Stimulated activated CD4-positive, alpha-beta T cell treated with anti-CD3 and anti-CD28 coated beads, Interleukin-12 subunit alpha, Interleukin-12 subunit beta, amount 100 ng/mL, for 48 hours (primary cell): ENCODE data around the gene APBA2.

ENCODE experiments used
- DNase-seq, 3 donors: peaks; one replicate each; pipeline ENCODE4 v3.0.0-alpha.2; 2020; ENCODE audit warnings: low read depth in 2 of 3, low spot score in 1 of 3

Gene APBA2

DNA sequence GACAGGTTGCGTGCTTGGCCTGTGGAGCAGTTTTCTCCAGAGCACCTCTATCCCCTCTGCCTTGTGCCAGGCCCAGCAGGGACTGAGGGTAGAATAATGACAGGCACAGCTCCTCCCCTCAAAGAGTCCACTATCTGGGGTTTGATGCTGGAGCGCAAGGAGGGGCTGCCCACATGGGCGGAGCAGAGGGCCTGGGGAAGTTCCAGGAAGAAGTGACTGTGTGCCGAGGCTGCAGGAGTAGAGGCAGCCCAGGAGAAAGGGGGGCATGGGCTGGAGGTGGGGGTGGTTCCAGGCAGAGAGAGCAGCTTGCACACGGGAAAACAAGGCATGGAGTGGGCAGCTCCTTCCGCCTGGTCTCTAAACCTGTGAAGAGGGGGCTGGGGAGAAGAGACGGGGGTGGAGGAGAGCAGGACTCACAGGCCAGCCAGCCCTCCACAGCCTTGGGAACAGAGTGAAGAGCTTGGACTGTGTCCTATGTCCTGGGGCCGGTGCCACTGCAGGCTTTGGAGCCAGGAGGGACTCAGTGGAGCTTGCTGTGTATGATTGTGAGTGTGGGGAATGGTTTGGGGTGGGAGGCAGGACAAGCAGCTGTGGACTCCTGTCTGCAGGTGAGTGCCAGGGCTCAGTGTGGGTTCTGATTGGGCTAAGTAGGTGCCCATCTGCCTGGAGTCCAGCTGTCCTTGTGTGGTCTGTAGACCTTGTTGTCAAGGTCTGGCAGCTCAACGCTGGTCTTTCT lies 48.1 kb downstream of the APBA2 start:
- DNase-seq = no peak

DNA sequence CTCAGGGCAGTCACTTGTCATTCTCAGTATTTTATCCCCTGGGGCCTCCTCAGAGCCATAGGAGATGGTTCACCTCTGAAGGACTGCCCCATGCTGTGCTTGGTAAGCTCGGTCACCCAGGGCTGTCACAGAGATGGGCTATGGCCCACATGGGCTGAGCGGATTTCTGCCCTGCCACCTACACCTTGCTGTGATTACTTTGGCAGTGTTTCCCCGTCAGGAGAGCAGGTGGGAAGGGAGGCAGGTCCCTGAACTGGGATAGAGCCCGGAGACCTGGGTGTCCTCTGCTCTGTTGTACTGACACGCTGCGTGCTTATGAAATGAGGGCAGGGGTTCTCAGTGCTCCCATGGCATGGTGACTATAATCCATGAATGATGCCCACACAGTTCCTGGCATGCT lies 48.9 kb downstream of the APBA2 start:
- no peak for DNase-seq

DNA sequence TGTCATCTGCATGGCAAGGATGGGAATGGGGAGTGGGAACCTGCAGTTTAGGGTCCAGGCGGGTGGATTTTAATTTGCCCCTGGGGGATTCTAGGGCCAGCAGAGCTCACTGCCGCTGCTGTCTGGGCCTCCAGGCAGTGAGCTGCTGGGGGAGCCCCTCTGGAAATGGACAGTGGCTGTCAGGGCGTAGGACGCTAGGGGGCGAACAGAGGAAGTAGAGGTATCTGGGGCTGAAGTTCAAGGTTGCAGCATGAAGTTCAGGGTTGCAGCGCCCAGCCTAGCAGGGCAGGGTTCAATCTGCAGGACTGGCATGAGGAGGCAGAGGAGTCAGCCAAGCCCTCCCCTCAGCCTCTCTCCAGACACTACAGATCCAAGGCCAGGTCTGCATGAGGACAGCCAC lies 49.5 kb downstream of the APBA2 start:
- DNase-seq = no peak

- DNase-seq = no peak
These were observed 50.3 kb downstream of the APBA2 start for GRCh38 chr15:28936081-28936480.

- no peak for DNase-seq
These were observed 50.7 kb downstream of the APBA2 start for GRCh38 chr15:28936481-28936881.

DNA sequence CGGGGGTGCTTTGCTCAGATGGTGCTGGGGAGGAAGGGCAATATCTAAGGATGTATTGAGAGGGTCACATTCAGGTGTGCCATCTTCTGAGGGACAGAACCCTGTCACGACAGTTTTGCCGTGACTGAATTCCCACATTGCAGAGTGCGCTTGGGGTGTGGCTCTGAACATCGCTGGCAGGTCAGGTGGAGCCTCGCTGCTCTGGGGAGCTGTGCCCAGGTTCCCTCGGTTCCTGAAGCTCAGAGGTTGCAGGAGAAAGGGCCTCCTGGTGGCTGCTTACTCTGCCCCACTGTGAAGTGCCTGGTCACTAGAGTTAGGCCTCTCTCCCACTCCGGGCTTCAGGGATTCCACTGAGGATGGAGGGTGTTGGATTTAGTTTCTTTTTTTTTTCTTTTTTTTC lies 51.5 kb downstream of the APBA2 start:
- DNase-seq = no peak

GRCh38 chr15:28942046-28942445 lies 56.3 kb downstream of the APBA2 start:
- no peak for DNase-seq

DNA sequence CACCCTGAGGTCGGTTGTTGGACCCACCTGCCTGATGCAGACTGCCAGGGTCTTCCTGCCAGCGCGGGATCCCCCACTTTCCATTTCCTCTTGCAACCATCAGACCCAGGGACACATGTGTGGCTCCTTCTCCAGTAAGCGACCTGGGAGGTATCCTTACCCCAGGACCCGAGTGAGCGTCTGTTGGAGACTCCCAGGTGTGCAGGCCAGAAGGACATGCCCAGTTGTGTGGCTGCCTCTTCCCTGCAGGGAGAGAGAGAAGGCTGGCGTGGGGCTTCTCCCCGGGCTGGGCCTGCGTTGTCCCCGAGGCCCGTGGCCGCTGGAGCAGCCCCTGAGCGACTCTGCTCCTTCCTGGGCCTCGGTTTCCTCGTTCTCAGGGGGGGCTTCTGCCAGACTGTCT lies 56.8 kb downstream of the APBA2 start:
- DNase-seq = no peak

DNA sequence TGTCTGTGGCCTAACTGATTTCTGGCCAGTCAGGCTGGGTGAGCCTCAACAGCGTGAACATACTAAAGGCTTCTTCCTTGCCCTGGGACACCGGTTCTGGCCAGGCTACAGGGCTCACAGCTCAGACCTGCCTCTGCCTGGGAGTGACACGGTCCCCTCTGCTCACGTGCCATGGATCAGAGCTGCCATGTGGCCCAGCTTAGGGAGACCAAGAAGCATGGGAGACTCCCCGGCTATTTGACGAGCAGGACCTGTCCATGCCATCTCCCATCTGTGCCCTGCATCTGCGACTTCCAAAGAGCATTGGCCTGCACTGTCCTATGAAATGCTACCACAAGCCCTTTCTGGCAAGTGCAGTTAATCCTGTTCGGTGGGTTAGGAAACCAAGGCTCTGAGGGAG lies 57.4 kb downstream of the APBA2 start:
- DNase-seq = no peak

- no peak for DNase-seq
These were observed 57.9 kb downstream of the APBA2 start for GRCh38 chr15:28943611-28944230.

GRCh38 chr15:28944286-28944685 lies 58.5 kb downstream of the APBA2 start:
- DNase-seq = no peak

DNA sequence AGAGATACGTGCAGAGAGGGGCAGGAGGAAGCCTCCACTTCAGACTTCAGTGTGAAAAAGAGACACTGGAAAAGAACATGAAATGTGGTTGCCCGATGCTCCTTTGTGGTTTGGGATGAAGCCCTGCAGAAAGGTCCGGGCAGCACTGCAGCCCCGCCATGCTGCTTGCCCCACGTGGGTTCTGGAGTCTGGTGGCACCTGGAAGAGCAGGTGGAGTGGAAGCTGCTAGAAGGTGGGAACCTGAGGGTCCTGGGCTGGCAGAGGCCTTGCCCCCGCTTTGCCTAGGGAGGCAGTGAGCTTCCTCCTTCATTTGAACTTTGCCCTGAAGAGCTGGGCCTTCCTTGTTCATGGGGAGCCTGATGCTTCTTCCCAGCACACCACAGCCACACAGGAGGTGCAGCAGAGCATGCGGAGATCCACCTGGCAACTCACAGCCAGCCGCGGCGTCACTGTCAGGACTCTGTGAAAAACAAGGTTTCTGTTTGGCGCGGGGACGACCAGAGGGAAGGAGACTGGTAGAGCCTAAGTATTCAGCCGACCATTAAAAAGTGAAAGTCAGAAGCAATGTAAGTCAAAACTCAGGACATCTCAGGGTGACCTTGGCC lies 59.0 kb downstream of the APBA2 start:
- DNase-seq = no peak

GRCh38 chr15:28945626-28946230 lies 60.0 kb downstream of the APBA2 start:
- DNase-seq = no peak

DNA sequence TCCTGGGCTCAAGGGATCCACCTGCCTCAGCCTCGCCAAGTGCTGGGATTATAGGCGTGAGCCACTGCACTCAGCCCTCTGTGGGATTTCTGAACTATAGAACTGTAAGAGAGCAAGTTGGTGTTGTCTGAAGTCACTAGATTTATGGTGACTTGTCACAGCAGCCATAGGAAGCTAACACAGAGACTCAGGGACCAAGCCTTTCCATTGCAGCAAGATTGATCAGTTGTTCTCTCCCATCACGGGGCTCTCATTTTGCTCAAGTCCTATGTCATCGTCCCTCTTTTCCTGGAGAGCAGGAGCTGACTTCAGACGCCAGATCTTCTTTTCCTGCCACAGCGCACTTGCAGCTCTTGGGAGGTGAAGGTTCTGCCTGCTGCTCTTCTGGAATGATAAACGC lies 61.0 kb downstream of the APBA2 start:
- no peak for DNase-seq

GRCh38 chr15:28947221-28947674 lies 61.5 kb downstream of the APBA2 start:
- no peak for DNase-seq

- no peak for DNase-seq
These were observed 62.3 kb downstream of the APBA2 start for GRCh38 chr15:28948036-28948435.

- DNase-seq = no peak
These were observed 65.1 kb downstream of the APBA2 start for GRCh38 chr15:28950916-28951315.

- DNase-seq = no peak
These were observed 67.1 kb downstream of the APBA2 start for GRCh38 chr15:28952666-28953491.

DNA sequence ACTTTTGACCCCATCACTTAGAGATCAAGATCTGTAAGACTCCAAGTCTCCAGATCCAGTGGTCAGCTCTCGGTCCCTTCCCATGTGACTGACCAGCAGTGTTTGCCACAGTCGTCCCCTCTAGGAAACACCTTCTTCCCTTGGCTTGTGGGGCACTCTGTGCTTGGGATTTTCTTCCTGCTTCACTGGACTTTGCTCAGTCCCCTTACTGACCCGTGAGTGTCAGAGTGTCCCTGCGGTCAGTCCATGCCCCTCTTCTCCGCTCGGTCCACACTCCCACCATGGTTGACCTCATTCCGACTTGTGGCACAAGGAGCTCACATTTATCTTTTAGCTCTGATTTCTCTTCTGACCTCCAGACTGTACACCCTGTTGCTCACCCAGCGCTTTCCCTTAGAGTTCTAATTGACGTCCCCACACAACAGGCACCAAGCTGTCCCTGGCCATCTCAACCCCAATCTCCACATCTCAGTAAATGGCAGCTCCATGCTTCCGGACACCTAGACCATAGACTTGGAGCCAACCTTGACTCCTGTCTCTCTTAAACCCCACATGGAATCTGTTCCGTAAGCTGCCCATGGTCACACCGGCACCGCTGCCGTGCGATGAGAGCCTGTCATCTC lies 67.9 kb downstream of the APBA2 start:
- no peak for DNase-seq

DNA sequence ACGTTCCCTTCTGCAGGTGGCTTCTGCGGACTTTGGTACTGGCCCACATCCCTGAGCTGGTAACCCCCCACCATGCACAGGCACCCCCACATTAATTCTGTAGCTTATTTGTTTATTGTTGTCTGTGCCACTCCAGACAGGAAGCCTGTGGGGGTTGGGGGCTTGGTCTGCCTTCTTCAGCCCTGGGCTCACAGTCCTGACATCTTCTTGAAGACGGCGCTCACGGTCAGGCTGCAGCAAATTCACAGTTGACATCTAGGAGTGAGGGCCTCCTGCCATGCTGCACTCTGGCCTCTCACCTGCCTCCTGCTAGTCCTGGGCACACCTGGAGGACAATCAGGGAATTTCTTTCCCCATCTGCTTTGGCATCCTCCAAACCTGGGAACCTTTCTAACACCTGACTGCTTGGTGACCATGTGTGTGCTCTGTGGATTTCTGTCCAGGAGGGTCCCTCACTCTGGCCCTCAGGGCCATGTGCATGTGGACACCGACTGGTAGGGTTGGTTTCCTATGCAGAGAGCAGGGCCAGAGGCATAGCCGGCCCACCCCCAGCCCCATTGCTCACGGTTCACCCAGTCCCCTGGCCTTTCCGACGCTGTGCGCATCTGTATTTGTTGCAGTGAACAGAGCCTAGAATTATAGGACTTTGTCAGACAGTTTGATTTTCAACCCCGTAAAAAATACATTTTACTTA lies 68.8 kb downstream of the APBA2 start:
- DNase-seq = no peak
